A549 (cell line): ENCODE measurements around the gene DMRTC2.

ENCODE experiments used
- CBX8 ChIP-seq: fragments of 200-600 bp; sonication (generic); IDR thresholded peaks from 2 replicates; pipeline ENCODE4 v1.6.1; 2016
- CHD2 ChIP-seq: fragments of 150-350 bp; IDR thresholded peaks from 2 replicates; pipeline ENCODE4 v1.6.1; 2014; ENCODE audit warnings: low read length; ENCODE audit not compliant: partially characterized antibody
- CHD4 ChIP-seq: fragments of 200-600 bp; sonication (generic); IDR thresholded peaks from 2 replicates; pipeline ENCODE4 v1.6.1; 2016; ENCODE audit warnings: antibody characterized with exemption, mild to moderate bottlenecking, borderline replicate concordance
- EP300 ChIP-seq, 2 experiments: fragments of >200 bp; sonication (Bioruptor Twin); formaldehyde crosslinking; IDR thresholded peaks; 2 replicates in 1 of 2; 3 replicates in 1 of 2; pipeline ENCODE4 v1.6.1; 2016 to 2017
- HDAC2 ChIP-seq: fragments of 200-600 bp; sonication (generic); IDR thresholded peaks from 2 replicates; pipeline ENCODE4 v1.6.1; 2016
- PHF8 ChIP-seq: fragments of 200-600 bp; sonication (generic); IDR thresholded peaks from 2 replicates; pipeline ENCODE4 v1.6.1; 2016; ENCODE audit warnings: low read depth, mild to moderate bottlenecking, antibody characterized with exemption, moderate library complexity, borderline replicate concordance
- POLR2A ChIP-seq: IDR thresholded peaks from 2 replicates; pipeline ENCODE4 v1.6.1; 2012; ENCODE audit warnings: mild to moderate bottlenecking, low read length
- POLR2AphosphoS2 ChIP-seq: conservative IDR thresholded peaks from 2 replicates; pipeline ENCODE4 v1.6.1; 2012; ENCODE audit warnings: low read length, improper control_type of control experiment, inconsistent platforms
- RFX5 ChIP-seq: fragments of 450-650 bp; IDR thresholded peaks from 2 replicates; pipeline ENCODE4 v1.7.1; 2014; ENCODE audit warnings: antibody characterized with exemption, mild to moderate bottlenecking, moderate library complexity
- TF ChIP-seq, protein P1 (sequence below): IDR thresholded peaks from 2 replicates; pipeline ENCODE4 v1.6.1; 2012
- TF ChIP-seq, protein P2 (sequence below): fragments of 200-600 bp; sonication (generic); IDR thresholded peaks from 2 replicates; pipeline ENCODE4 v1.6.1; 2016; ENCODE audit warnings: antibody characterized with exemption, mild to moderate bottlenecking, moderate library complexity
- TF ChIP-seq, protein P3 (sequence below): fragments of >200 bp; sonication (Bioruptor Twin); formaldehyde crosslinking; IDR thresholded peaks from 3 replicates; pipeline ENCODE4 v1.5.1; 2016
- TF ChIP-seq, protein P4 (sequence below): fragments of 450-650 bp; IDR thresholded peaks from 2 replicates; pipeline ENCODE4 v1.6.1; 2014; ENCODE audit warnings: antibody characterized with exemption
- TF ChIP-seq, protein P5 (sequence below): fragments of 250-450 bp; sonication (Bioruptor Pico); IDR thresholded peaks from 2 replicates; pipeline ENCODE4 v1.5.0; 2021; ENCODE audit warnings: mild to moderate bottlenecking, moderate library complexity, borderline replicate concordance

DNA sequence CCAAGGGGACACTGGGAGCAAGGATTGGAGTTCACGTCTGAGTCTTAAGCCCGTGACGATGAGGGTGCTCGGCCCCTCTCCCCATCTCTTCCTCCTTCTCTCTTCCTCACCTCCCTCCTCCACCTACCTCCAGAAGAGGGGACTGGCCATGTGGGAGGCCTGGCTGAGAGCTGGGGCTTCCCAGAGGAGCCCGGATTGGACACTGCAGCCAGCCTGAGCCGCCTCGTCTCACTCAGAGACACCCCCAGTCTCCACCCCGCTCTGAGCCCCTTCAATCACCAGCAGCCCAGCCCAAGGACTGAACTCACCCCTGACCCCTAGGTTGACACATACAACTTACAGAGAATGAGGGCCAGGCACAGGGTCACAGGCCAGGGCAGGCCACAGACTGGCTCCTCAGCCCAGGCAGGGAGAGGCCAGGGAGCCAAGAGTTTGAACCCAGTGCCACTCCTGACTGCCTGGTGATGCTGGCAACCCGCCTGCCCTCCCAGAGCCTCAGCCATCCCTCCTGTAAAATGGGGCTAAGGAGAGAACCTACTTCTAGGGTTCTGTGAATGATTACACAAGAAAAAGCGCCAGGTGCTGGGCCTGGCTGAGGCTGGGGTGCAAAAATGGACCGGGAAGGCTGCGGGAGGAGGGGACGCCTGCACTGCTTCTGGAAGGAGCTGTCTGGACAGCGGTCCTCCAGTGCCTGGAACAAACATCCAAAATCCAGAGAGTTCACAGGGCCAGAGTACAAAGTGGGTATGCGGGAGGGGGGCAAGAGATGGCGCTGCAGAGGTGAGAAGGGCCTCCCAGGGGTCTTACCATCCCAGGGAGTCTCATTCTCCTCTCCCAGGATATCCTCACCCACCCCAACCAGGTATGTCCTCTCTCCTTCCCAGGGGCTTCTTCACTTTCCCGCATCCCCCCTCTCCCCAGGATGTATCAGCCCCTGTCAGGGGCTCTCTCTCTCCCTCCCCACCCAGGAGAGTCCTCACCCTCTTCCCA lies 33.4 kb downstream of the DMRTC2 start:
- TF ChIP-seq, protein P1, sequence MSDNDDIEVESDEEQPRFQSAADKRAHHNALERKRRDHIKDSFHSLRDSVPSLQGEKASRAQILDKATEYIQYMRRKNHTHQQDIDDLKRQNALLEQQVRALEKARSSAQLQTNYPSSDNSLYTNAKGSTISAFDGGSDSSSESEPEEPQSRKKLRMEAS: no peak
- TF ChIP-seq, protein P2, sequence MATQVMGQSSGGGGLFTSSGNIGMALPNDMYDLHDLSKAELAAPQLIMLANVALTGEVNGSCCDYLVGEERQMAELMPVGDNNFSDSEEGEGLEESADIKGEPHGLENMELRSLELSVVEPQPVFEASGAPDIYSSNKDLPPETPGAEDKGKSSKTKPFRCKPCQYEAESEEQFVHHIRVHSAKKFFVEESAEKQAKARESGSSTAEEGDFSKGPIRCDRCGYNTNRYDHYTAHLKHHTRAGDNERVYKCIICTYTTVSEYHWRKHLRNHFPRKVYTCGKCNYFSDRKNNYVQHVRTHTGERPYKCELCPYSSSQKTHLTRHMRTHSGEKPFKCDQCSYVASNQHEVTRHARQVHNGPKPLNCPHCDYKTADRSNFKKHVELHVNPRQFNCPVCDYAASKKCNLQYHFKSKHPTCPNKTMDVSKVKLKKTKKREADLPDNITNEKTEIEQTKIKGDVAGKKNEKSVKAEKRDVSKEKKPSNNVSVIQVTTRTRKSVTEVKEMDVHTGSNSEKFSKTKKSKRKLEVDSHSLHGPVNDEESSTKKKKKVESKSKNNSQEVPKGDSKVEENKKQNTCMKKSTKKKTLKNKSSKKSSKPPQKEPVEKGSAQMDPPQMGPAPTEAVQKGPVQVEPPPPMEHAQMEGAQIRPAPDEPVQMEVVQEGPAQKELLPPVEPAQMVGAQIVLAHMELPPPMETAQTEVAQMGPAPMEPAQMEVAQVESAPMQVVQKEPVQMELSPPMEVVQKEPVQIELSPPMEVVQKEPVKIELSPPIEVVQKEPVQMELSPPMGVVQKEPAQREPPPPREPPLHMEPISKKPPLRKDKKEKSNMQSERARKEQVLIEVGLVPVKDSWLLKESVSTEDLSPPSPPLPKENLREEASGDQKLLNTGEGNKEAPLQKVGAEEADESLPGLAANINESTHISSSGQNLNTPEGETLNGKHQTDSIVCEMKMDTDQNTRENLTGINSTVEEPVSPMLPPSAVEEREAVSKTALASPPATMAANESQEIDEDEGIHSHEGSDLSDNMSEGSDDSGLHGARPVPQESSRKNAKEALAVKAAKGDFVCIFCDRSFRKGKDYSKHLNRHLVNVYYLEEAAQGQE: no peak
- TF ChIP-seq CHD2 (no peak), PHF8 (no peak), RFX5 (no peak), POLR2A (no peak), POLR2AphosphoS2 (no peak), CBX8 (no peak), HDAC2 (no peak), EP300 (IDR thresholded peaks at IDR 0.05) (no peak), CHD4 (no peak)
- TF ChIP-seq, protein P3, sequence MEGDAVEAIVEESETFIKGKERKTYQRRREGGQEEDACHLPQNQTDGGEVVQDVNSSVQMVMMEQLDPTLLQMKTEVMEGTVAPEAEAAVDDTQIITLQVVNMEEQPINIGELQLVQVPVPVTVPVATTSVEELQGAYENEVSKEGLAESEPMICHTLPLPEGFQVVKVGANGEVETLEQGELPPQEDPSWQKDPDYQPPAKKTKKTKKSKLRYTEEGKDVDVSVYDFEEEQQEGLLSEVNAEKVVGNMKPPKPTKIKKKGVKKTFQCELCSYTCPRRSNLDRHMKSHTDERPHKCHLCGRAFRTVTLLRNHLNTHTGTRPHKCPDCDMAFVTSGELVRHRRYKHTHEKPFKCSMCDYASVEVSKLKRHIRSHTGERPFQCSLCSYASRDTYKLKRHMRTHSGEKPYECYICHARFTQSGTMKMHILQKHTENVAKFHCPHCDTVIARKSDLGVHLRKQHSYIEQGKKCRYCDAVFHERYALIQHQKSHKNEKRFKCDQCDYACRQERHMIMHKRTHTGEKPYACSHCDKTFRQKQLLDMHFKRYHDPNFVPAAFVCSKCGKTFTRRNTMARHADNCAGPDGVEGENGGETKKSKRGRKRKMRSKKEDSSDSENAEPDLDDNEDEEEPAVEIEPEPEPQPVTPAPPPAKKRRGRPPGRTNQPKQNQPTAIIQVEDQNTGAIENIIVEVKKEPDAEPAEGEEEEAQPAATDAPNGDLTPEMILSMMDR: no peak
- TF ChIP-seq, protein P4, sequence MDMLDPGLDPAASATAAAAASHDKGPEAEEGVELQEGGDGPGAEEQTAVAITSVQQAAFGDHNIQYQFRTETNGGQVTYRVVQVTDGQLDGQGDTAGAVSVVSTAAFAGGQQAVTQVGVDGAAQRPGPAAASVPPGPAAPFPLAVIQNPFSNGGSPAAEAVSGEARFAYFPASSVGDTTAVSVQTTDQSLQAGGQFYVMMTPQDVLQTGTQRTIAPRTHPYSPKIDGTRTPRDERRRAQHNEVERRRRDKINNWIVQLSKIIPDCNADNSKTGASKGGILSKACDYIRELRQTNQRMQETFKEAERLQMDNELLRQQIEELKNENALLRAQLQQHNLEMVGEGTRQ: no peak
- TF ChIP-seq, protein P5, sequence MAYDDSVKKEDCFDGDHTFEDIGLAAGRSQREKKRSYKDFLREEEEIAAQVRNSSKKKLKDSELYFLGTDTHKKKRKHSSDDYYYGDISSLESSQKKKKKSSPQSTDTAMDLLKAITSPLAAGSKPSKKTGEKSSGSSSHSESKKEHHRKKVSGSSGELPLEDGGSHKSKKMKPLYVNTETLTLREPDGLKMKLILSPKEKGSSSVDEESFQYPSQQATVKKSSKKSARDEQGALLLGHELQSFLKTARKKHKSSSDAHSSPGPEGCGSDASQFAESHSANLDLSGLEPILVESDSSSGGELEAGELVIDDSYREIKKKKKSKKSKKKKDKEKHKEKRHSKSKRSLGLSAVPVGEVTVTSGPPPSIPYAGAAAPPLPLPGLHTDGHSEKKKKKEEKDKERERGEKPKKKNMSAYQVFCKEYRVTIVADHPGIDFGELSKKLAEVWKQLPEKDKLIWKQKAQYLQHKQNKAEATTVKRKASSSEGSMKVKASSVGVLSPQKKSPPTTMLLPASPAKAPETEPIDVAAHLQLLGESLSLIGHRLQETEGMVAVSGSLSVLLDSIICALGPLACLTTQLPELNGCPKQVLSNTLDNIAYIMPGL (CRISPR knock-in tag): no peak
